PC-9 (cell line): ENCODE measurements around the gene DNAJC2. TPM values are rescaled to one million over a fixed set of nuclear protein-coding genes. Genes with fewer than 3 reads are reported as not detected.

Experiments used
- BruUV-seq: library from RNA; stranded (reverse); fragments of 400-500 nt; replicated peaks from 2 replicates; lab custom pipeline; 2021; lab: Mats Ljungman, UMichigan
- CTCF ChIA-PET: fragments of 300-600 bp; sonication (Branson Sonifier 250); formaldehyde crosslinking; loops from one replicate; lab custom pipeline; 2022; ENCODE audit warnings: antibody characterized with exemption; lab: Charles Lee
- POLR2A ChIA-PET: fragments of 300-600 bp; sonication (Branson Sonifier 250); formaldehyde crosslinking; loops from one replicate; lab custom pipeline; 2022; ENCODE audit warnings: antibody characterized with exemption; ENCODE audit not compliant: unreplicated experiment; lab: Charles Lee
- DNase-seq, 2 experiments: peaks; one replicate each; pipeline versions ENCODE4 v3.0.0 to v3.0.0-alpha.2; 2015 to 2022; ENCODE audit warnings: mixed read lengths in 1 of 2
- H2AFZ ChIP-seq: fragments of 200-600 bp; sonication (generic); 2 replicates; pipeline ENCODE4 v1.8.1; 2017; ENCODE audit warnings: antibody characterized with exemption
- H3F3A ChIP-seq: fragments of 200-600 bp; sonication (generic); 2 replicates; pipeline ENCODE4 v1.8.1; 2017; ENCODE audit warnings: antibody characterized with exemption, mild to moderate bottlenecking, low read depth; ENCODE audit not compliant: insufficient read depth
- H3K27ac ChIP-seq: fragments of 200-600 bp; sonication (generic); 2 replicates; pipeline ENCODE4 v1.6.1; 2016; ENCODE audit warnings: mixed run types
- H3K27me3 ChIP-seq: fragments of 200-600 bp; sonication (generic); 2 replicates; pipeline ENCODE4 v1.6.1; 2016; ENCODE audit warnings: low read depth, mixed run types; ENCODE audit not compliant: insufficient read depth
- H3K36me3 ChIP-seq: fragments of 200-600 bp; sonication (generic); 2 replicates; pipeline ENCODE4 v1.6.1; 2016; ENCODE audit warnings: low read depth, mixed run types
- H3K4me1 ChIP-seq: fragments of 200-600 bp; sonication (generic); replicated peaks from 2 replicates; pipeline ENCODE4 v1.6.1; 2016; ENCODE audit warnings: mixed run types; ENCODE audit not compliant: insufficient read depth
- H3K4me2 ChIP-seq: fragments of 200-600 bp; sonication (generic); 2 replicates; pipeline ENCODE4 v1.6.1; 2017; ENCODE audit warnings: mixed run types
- H3K4me3 ChIP-seq: fragments of 200-600 bp; sonication (generic); 2 replicates; pipeline ENCODE4 v1.6.1; 2016; ENCODE audit warnings: mixed run types
- H3K79me2 ChIP-seq: fragments of 200-600 bp; sonication (generic); 2 replicates; pipeline ENCODE4 v1.6.1; 2017; ENCODE audit warnings: low read depth, mixed run types
- H3K9me2 ChIP-seq: fragments of 200-600 bp; sonication (generic); 2 replicates; pipeline ENCODE4 v1.8.1; 2017; ENCODE audit warnings: mild to moderate bottlenecking; ENCODE audit not compliant: insufficient read depth
- H3K9me3 ChIP-seq: fragments of 200-600 bp; sonication (generic); 2 replicates; pipeline ENCODE4 v1.8.1; 2016; ENCODE audit warnings: low read depth; ENCODE audit not compliant: insufficient read depth
- H4K20me1 ChIP-seq: fragments of 200-600 bp; sonication (generic); 2 replicates; pipeline ENCODE4 v1.8.1; 2017; ENCODE audit not compliant: insufficient read depth
- EZH2 ChIP-seq: fragments of 200-600 bp; sonication (generic); IDR thresholded peaks from 2 replicates; pipeline ENCODE4 v1.8.0; 2017; ENCODE audit warnings: antibody characterized with exemption, low read depth
- intact Hi-C: fragments of 100-400 bp; cut with micrococcal nuclease; formaldehyde crosslinking; loops from one replicate; pipeline ENCODE4 v1.10.0; 2022; ENCODE audit not compliant: unreplicated experiment
- total RNA-seq: library from RNA; stranded (reverse); gene quantifications from 2 replicates; pipeline ENCODE4 v1.2.3, GENCODE V29; 2021
- TF ChIP-seq, protein P1 (sequence below): fragments of 200-600 bp; sonication (generic); conservative IDR thresholded peaks from 2 replicates; pipeline ENCODE4 v1.6.1; 2017; ENCODE audit warnings: mixed run types, antibody characterized with exemption, mild to moderate bottlenecking, moderate library complexity

DNAJC2 gene
- total RNA-seq, 1 experiment from 2014 or later, result 37.8 TPM

DNA sequence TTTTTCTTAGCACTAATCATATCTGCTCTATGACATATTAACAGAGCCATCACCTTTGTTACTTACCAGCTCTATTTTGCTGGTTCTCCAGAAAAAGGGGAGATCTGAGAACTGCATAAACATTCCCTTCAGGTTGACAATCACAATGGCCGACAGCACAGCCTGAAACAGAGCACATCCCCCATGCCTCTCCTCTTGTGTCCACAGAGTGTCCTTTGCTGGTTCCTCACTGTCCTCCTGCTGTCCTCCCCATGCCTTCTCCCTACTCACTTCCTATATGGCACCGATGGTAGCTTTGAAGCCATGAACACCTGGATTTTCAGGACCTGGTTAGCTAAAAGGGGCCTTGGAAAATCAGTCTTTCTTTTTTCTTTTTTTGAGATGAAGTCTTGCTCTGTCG, 44.7 kb upstream of the DNAJC2 start:
- POLR2A ChIA-PET, result no interaction called here
- no peaks in the 10 kb centered on the region for H3K4me1 ChIP-seq
- H3K27ac ChIP-seq, result no peak overlapping the region
- BruUV-seq, result no TSS peak
- no peaks in the 10 kb centered on the region for H3K36me3 ChIP-seq
- no peaks in the 10 kb centered on the region for H4K20me1 ChIP-seq
- no peak for DNase-seq
- no peak overlapping the region for H3K4me2 ChIP-seq
- no peaks in the 10 kb centered on the region for H3K79me2 ChIP-seq
- no peaks in the 10 kb centered on the region for H3K9me3 ChIP-seq
- H3K9me2 ChIP-seq, result no peaks in the 10 kb centered on the region
- peaks cover 17% of the 10 kb centered on the region; the same call in 1 of the 2 replicates for H3K27me3 ChIP-seq
- no peak overlapping the region for H3K4me3 ChIP-seq
- no peaks in the 10 kb centered on the region for H3F3A ChIP-seq
- no peak for TF ChIP-seq EZH2
- TF ChIP-seq, protein P1, sequence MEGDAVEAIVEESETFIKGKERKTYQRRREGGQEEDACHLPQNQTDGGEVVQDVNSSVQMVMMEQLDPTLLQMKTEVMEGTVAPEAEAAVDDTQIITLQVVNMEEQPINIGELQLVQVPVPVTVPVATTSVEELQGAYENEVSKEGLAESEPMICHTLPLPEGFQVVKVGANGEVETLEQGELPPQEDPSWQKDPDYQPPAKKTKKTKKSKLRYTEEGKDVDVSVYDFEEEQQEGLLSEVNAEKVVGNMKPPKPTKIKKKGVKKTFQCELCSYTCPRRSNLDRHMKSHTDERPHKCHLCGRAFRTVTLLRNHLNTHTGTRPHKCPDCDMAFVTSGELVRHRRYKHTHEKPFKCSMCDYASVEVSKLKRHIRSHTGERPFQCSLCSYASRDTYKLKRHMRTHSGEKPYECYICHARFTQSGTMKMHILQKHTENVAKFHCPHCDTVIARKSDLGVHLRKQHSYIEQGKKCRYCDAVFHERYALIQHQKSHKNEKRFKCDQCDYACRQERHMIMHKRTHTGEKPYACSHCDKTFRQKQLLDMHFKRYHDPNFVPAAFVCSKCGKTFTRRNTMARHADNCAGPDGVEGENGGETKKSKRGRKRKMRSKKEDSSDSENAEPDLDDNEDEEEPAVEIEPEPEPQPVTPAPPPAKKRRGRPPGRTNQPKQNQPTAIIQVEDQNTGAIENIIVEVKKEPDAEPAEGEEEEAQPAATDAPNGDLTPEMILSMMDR, result no peak
- no peak overlapping the region for H2AFZ ChIP-seq
- intact Hi-C loops, result no loop called here
- CTCF ChIA-PET, result no interaction called here

DNA sequence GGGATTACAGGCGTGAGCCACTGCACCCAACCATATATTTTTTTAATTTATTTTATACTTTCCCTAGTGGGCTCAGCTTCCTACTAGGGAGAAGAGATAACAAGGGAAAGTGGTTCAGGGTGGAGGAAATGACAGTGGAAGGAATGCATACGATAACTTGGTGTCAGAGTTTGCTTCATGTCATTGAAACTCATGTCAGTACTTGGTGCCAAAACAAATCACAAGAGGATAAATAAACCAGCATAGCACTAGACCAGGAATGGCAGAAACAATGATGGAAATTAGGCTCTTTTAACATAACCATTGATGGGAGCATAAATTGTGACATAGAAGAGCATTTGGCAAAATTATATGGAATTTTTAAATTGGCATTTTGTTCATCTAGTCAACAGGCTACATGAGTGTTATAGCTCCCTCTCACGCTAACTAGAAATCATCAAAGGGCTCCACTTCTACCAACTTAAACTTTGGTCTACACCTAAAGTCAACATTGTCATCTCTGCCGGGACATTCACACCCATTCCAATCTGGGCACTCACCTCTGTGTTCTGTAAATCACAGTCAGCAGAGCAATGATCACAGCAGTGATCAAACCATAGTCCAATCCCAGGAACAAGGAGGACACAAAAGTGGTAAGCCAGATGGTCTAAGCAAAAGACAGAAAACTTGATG, 44.0 kb upstream of the DNAJC2 start:
- peaks cover 17% of the 10 kb centered on the region; the same call in 1 of the 2 replicates for H3K27me3 ChIP-seq
- H3K4me3 ChIP-seq, result no peak overlapping the region
- no peaks in the 10 kb centered on the region for H4K20me1 ChIP-seq
- POLR2A ChIA-PET, result no interaction called here
- H3K4me1 ChIP-seq, result no peaks in the 10 kb centered on the region
- TF ChIP-seq EZH2, result no peak
- TF ChIP-seq, protein P1, result no peak
- DNase-seq, result no peak
- intact Hi-C loops, result no loop called here
- no peak overlapping the region for H3K4me2 ChIP-seq
- no peaks in the 10 kb centered on the region for H3K9me3 ChIP-seq
- no peak overlapping the region for H2AFZ ChIP-seq
- H3K79me2 ChIP-seq, result no peaks in the 10 kb centered on the region
- H3F3A ChIP-seq, result no peaks in the 10 kb centered on the region
- H3K27ac ChIP-seq, result no peak overlapping the region
- no peaks in the 10 kb centered on the region for H3K9me2 ChIP-seq
- no TSS peak for BruUV-seq
- CTCF ChIA-PET, result no interaction called here
- H3K36me3 ChIP-seq, result no peaks in the 10 kb centered on the region

- Histone ChIP-seq H3K27me3 (peaks cover 17% of the 10 kb centered on the region; the same call in 1 of the 2 replicates), H3K4me3 (no peak overlapping the region), H3K4me2 (no peak overlapping the region), H4K20me1 (no peaks in the 10 kb centered on the region), H3K36me3 (no peaks in the 10 kb centered on the region), H3K4me1 (no peaks in the 10 kb centered on the region), H3K27ac (no peak overlapping the region), H3K79me2 (no peaks in the 10 kb centered on the region), H3F3A (no peaks in the 10 kb centered on the region), H3K9me3 (no peaks in the 10 kb centered on the region), H3K9me2 (no peaks in the 10 kb centered on the region), H2AFZ (no peak overlapping the region)
- POLR2A ChIA-PET, result no interaction called here
- no peak for DNase-seq
- TF ChIP-seq, protein P1, result no peak
- TF ChIP-seq EZH2, result no peak
- no TSS peak for BruUV-seq
- intact Hi-C loops, result no loop called here
- CTCF ChIA-PET, result no interaction called here
Measured at GRCh38 chr7:103387242-103387641, 42.7 kb upstream of the DNAJC2 start.
